Loucy (cell line): ENCODE results near the gene LRRC4B.

Experiments used
- CTCF ChIP-seq: fragments of 200-600 bp; sonication (generic); conservative IDR thresholded peaks from 2 replicates; pipeline ENCODE4 v1.5.1; 2014; ENCODE audit warnings: mild to moderate bottlenecking, antibody characterized with exemption, low read length
- EZH2phosphoT487 ChIP-seq: fragments of 200-600 bp; IDR thresholded peaks from 2 replicates; pipeline ENCODE4 v1.6.1; 2018; ENCODE audit warnings: antibody characterized with exemption, mild to moderate bottlenecking, moderate library complexity, borderline replicate concordance

- TF ChIP-seq CTCF (no peak), EZH2phosphoT487 (no peak)
Observed at GRCh38 chr19:50599427-50599826, 31.2 kb upstream of the LRRC4B start.
